Hepatocyte (in vitro differentiated cells): ENCODE measurements around the gene CCNG2. TPM values are rescaled to one million over a fixed set of nuclear protein-coding genes. Genes with fewer than 3 reads are reported as not detected.

Experiments used
- DNase-seq: peaks from one replicate; pipeline ENCODE4 v3.0.0-alpha.2; 2016; ENCODE audit warnings: low spot score
- H2AFZ ChIP-seq: fragments of 200-600 bp; sonication (generic); 2 replicates; pipeline ENCODE4 v1.6.0; 2016; ENCODE audit warnings: antibody characterized with exemption, mild to moderate bottlenecking
- H3K27ac ChIP-seq: fragments of 200-600 bp; sonication (generic); 2 replicates; pipeline ENCODE4 v1.5.1; 2016; ENCODE audit warnings: mild to moderate bottlenecking
- H3K27me3 ChIP-seq: fragments of 200-600 bp; sonication (generic); 2 replicates; pipeline ENCODE4 v1.6.1; 2016
- H3K36me3 ChIP-seq: fragments of 200-600 bp; sonication (generic); replicated peaks from 2 replicates; pipeline ENCODE4 v1.5.1; 2016; ENCODE audit warnings: low read depth; ENCODE audit not compliant: insufficient read depth
- H3K4me1 ChIP-seq: fragments of 200-600 bp; sonication (generic); 2 replicates; pipeline ENCODE4 v1.5.1; 2016; ENCODE audit warnings: mild to moderate bottlenecking, moderate library complexity; ENCODE audit not compliant: insufficient read depth
- H3K4me2 ChIP-seq: fragments of 200-600 bp; sonication (generic); 2 replicates; pipeline ENCODE4 v1.6.0; 2016
- H3K4me3 ChIP-seq: fragments of 200-600 bp; sonication (generic); 2 replicates; pipeline ENCODE4 v1.5.1; 2016; ENCODE audit warnings: mild to moderate bottlenecking
- H3K79me2 ChIP-seq: fragments of 200-600 bp; sonication (generic); 2 replicates; pipeline ENCODE4 v1.6.0; 2017; ENCODE audit warnings: mild to moderate bottlenecking
- H3K9me2 ChIP-seq: fragments of 200-600 bp; sonication (generic); replicated peaks from 2 replicates; pipeline ENCODE4 v1.6.0; 2017; ENCODE audit warnings: mild to moderate bottlenecking; ENCODE audit not compliant: insufficient read depth
- H3K9me3 ChIP-seq: fragments of 200-600 bp; sonication (generic); 2 replicates; pipeline ENCODE4 v1.5.1; 2016; ENCODE audit warnings: low read depth, mild to moderate bottlenecking
- H4K20me1 ChIP-seq: fragments of 200-600 bp; sonication (generic); 2 replicates; pipeline ENCODE4 v1.6.0; 2016; ENCODE audit warnings: mild to moderate bottlenecking; ENCODE audit not compliant: insufficient read depth, poor library complexity, severe bottlenecking
- EZH2 ChIP-seq: fragments of 200-600 bp; sonication (generic); IDR thresholded peaks from 2 replicates; pipeline ENCODE4 v1.6.1; 2016; ENCODE audit warnings: antibody characterized with exemption, mild to moderate bottlenecking, borderline replicate concordance
- EZH2phosphoT487 ChIP-seq: fragments of 200-600 bp; sonication (generic); IDR thresholded peaks from one replicate; pipeline ENCODE4 v1.6.1; 2018; ENCODE audit warnings: antibody characterized with exemption, mild to moderate bottlenecking, low read depth, moderate library complexity; ENCODE audit not compliant: unreplicated experiment, severe bottlenecking
- WGBS: methylation state at CpG from one replicate; pipeline ENCODE4 v1.1.6; 2016; ENCODE audit warnings: low lambda C conversion rate; ENCODE audit errors: missing lambda C conversion rate; 5-methylcytosine and 5-hydroxymethylcytosine counted together
- polyA plus RNA-seq: library from polyadenylated mRNA; unstranded; fragments of >200 nt; fragmentation: Nextera tagmentation; extraction: Ambion mirVana; gene quantifications from 2 replicates; pipeline ENCODE4 v1.2.1, GENCODE V29; 2016
- total RNA-seq: library from RNA; depleted of rRNA; stranded (reverse); fragments of >200 nt; gene quantifications from 2 replicates; pipeline ENCODE4 v1.2.3, GENCODE V29; 2014
- TF ChIP-seq, protein P1 (sequence below): fragments of 200-600 bp; sonication (generic); IDR thresholded peaks from 2 replicates; pipeline ENCODE4 v1.5.1; 2016; ENCODE audit warnings: antibody characterized with exemption, mild to moderate bottlenecking; ENCODE audit not compliant: poor library complexity

CCNG2 gene
- total and polyA plus RNA-seq, 2 experiments from 2014 or later: 73.8 to 127 TPM

GRCh38 chr4:77141964-77142645 is 14.9 kb upstream of the CCNG2 start:
- peak overlapping the region; percentile 61 for H3K27ac ChIP-seq
- H3K79me2 ChIP-seq: no peaks in the 10 kb centered on the region
- WGBS: 70% methylated on average over 6 of the region's 6 CpGs
- TF ChIP-seq EZH2 (no peak), EZH2phosphoT487 (no peak)
- TF ChIP-seq, protein P1, sequence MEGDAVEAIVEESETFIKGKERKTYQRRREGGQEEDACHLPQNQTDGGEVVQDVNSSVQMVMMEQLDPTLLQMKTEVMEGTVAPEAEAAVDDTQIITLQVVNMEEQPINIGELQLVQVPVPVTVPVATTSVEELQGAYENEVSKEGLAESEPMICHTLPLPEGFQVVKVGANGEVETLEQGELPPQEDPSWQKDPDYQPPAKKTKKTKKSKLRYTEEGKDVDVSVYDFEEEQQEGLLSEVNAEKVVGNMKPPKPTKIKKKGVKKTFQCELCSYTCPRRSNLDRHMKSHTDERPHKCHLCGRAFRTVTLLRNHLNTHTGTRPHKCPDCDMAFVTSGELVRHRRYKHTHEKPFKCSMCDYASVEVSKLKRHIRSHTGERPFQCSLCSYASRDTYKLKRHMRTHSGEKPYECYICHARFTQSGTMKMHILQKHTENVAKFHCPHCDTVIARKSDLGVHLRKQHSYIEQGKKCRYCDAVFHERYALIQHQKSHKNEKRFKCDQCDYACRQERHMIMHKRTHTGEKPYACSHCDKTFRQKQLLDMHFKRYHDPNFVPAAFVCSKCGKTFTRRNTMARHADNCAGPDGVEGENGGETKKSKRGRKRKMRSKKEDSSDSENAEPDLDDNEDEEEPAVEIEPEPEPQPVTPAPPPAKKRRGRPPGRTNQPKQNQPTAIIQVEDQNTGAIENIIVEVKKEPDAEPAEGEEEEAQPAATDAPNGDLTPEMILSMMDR: no peak
- no peak overlapping the region for H3K4me3 ChIP-seq
- H3K9me3 ChIP-seq: no peaks in the 10 kb centered on the region
- peak overlapping the region; percentile 8 for H3K4me2 ChIP-seq
- DNase-seq: no peak
- no peaks in the 10 kb centered on the region for H3K27me3 ChIP-seq
- no peaks in the 10 kb centered on the region for H4K20me1 ChIP-seq
- no peaks in the 10 kb centered on the region for H3K36me3 ChIP-seq
- H3K4me1 ChIP-seq: peaks cover 28% of the 10 kb centered on the region
- no peaks in the 10 kb centered on the region for H3K9me2 ChIP-seq
- no peak overlapping the region for H2AFZ ChIP-seq

- Histone ChIP-seq H3K36me3 (no peaks in the 10 kb centered on the region), H3K9me2 (no peaks in the 10 kb centered on the region), H4K20me1 (no peaks in the 10 kb centered on the region), H3K4me1 (peaks cover 34% of the 10 kb centered on the region), H3K27me3 (no peaks in the 10 kb centered on the region), H3K79me2 (no peaks in the 10 kb centered on the region), H3K4me2 (peak overlapping the region; percentile 8), H3K27ac (peak overlapping the region; percentile 61), H3K9me3 (no peaks in the 10 kb centered on the region), H3K4me3 (no peak overlapping the region), H2AFZ (no peak overlapping the region)
- TF ChIP-seq EZH2phosphoT487: no peak
- no peak for TF ChIP-seq EZH2
- TF ChIP-seq, protein P1: no peak
- 68% methylated on average over 4 of the region's 4 CpGs for WGBS
- no peak for DNase-seq
These were observed 14.4 kb upstream of the CCNG2 start for GRCh38 chr4:77142646-77143028.

DNA sequence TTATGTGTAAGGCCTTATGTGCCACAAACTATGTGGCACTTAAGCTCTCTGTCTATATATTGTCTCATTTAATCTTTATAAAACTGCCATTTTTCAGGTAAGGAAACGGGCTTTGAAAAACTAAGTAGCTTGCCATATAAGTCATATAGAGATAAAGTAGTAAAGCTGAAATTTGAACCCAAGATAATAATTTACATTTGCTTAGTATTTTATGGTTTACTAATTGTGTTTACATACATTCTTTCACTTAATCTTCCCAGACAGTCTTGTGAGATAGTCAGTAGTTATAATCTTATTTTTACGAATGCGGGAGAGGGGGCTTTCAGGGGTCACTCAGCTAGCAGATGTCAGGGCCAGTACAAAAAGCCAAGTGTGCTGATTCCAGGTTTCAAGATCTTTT is 13.9 kb upstream of the CCNG2 start:
- WGBS: 26% methylated on average over 3 of the region's 3 CpGs
- no peak for DNase-seq
- H3K27ac ChIP-seq: peak overlapping the region; percentile 61
- no peaks in the 10 kb centered on the region for H3K36me3 ChIP-seq
- H3K4me3 ChIP-seq: no peak overlapping the region
- H3K27me3 ChIP-seq: no peaks in the 10 kb centered on the region
- no peak overlapping the region for H2AFZ ChIP-seq
- no peaks in the 10 kb centered on the region for H3K9me3 ChIP-seq
- peak overlapping the region; percentile 8 for H3K4me2 ChIP-seq
- peaks cover 38% of the 10 kb centered on the region for H3K4me1 ChIP-seq
- no peaks in the 10 kb centered on the region for H3K9me2 ChIP-seq
- no peaks in the 10 kb centered on the region for H3K79me2 ChIP-seq
- no peaks in the 10 kb centered on the region for H4K20me1 ChIP-seq
- TF ChIP-seq EZH2: no peak
- no peak for TF ChIP-seq EZH2phosphoT487
- TF ChIP-seq, protein P1: no peak
